ENCODE results near the gene RIC8B.

The RIC8B gene

GRCh38 chr12:106801167-106801708 is 26.8 kb downstream of the RIC8B start:
- no peak for TF ChIP-seq CTCF (IDR thresholded peaks at IDR 0.05; ENCODE audit: borderline replicate concordance, insufficient read depth, low read depth, low read length)
- no peak overlapping the region for H3K4me3 ChIP-seq (ENCODE audit: low read depth, low read length)

- no peak for TF ChIP-seq CTCF (IDR thresholded peaks at IDR 0.05; ENCODE audit: borderline replicate concordance, insufficient read depth, low read depth, low read length)
Measured at GRCh38 chr12:106801830-106802533, 27.5 kb downstream of the RIC8B start.

GRCh38 chr12:106804668-106805067 is 30.2 kb downstream of the RIC8B start:
- TF ChIP-seq CTCF (IDR thresholded peaks at IDR 0.05; ENCODE audit: borderline replicate concordance, insufficient read depth, low read depth, low read length), result no peak
- no peak overlapping the region for H3K4me3 ChIP-seq (ENCODE audit: low read depth, low read length)

More at GRCh38 chr12:106801830-106802533, 27.5 kb downstream of the RIC8B start:
- no peak overlapping the region for H3K4me3 ChIP-seq (ENCODE audit: low read depth, low read length)

GRCh38 chr12:106814714-106815113 is 40.2 kb downstream of the RIC8B start:
- no peak overlapping the region for H3K4me3 ChIP-seq (ENCODE audit: low read depth, low read length)
- TF ChIP-seq CTCF (IDR thresholded peaks at IDR 0.05; ENCODE audit: borderline replicate concordance, insufficient read depth, low read depth, low read length), result no peak

- no peak for TF ChIP-seq CTCF (IDR thresholded peaks at IDR 0.05; ENCODE audit: borderline replicate concordance, insufficient read depth, low read depth, low read length)
- H3K4me3 ChIP-seq (ENCODE audit: low read depth, low read length), result no peak overlapping the region
Measured at GRCh38 chr12:106815741-106816140, 41.3 kb downstream of the RIC8B start.

- no peak overlapping the region for H3K4me3 ChIP-seq (ENCODE audit: low read depth, low read length)
Measured at GRCh38 chr12:106816231-106816630, 41.7 kb downstream of the RIC8B start.

More at GRCh38 chr12:106816231-106816630, 41.7 kb downstream of the RIC8B start:
- no peak for TF ChIP-seq CTCF (IDR thresholded peaks at IDR 0.05; ENCODE audit: borderline replicate concordance, insufficient read depth, low read depth, low read length)
